Measurements from ENCODE around the gene AEN. TPM values are rescaled to one million over a fixed set of nuclear protein-coding genes. Genes with fewer than 3 reads are reported as not detected.
A peak's percentile ranks its signal among the peaks of the same experiment; 100 is the strongest.

AEN gene
- total RNA-seq, 2 experiments from 2014 or later: 40.7 to 43.7 TPM

- peak overlapping the region; percentile 95 for H3K27ac Mint-ChIP-seq
- peak overlapping the region; percentile 19 for H3K4me3 ChIP-seq (ENCODE audit: low read length)
- intact Hi-C loops (cut with DNase I, micrococcal nuclease): loop anchor here in 1 of 2 experiments (1.0 to 2.0 kb wide), 2 partner anchors 15 to 22 kb away; no protein-coding TSS in a partner anchor
- peaks cover 76% of the 10 kb centered on the region for H3K36me3 ChIP-seq (ENCODE audit: insufficient read depth, low read length)
- no peaks in the 10 kb centered on the region for H3K9me3 ChIP-seq (ENCODE audit: control insufficient read depth in 1 of 2, insufficient read depth in 1 of 2, low read length in 2 of 2)
- DNase-seq (peak; percentile 35 to 87 (median 64)), ATAC-seq (ENCODE audit: poor library complexity) (peak; percentile 89)
- peak overlapping the region; percentile 82 for H3K4me3 Mint-ChIP-seq
- H3K27me3 Mint-ChIP-seq: no peaks in the 10 kb centered on the region
- H3K4me1 ChIP-seq (ENCODE audit: insufficient read depth, low read length): peaks cover 97% of the 10 kb centered on the region
- H3K27ac ChIP-seq (ENCODE audit: low read depth in 1 of 2, low read length in 2 of 2): peak overlapping the region; percentile 67 to 70
- peaks cover 84% of the 10 kb centered on the region for H3K4me1 Mint-ChIP-seq (ENCODE audit: low read depth)
- peaks cover 76% of the 10 kb centered on the region for H3K36me3 Mint-ChIP-seq (ENCODE audit: low read depth)
- POLR2A ChIA-PET: interaction anchor here (0.8 to 5.7 kb wide), 8 partner anchors 9 to 255 kb away, joined by 3 to 35 read pairs (median 5); no protein-coding TSS in a partner anchor
- CTCF ChIA-PET: interaction anchor here (1.7 kb wide), 1 partner anchor 25 kb away, joined by 6 read pairs; no protein-coding TSS in a partner anchor
- H3K9me3 Mint-ChIP-seq: no peaks in the 10 kb centered on the region
- no peak for TF ChIP-seq CTCF (IDR thresholded peaks at IDR 0.05)
- H3K27me3 ChIP-seq (ENCODE audit: control insufficient read depth in 1 of 2, insufficient read depth in 2 of 2, low read length in 2 of 2): no peaks in the 10 kb centered on the region
These were observed 28.2 kb downstream of the AEN start for GRCh38 chr15:88649286-88649733.

GRCh38 chr15:88649753-88650551 is 28.8 kb downstream of the AEN start:
- Histone ChIP-seq H3K4me1 (ENCODE audit: insufficient read depth, low read length) (peaks cover 97% of the 10 kb centered on the region), H3K36me3 (ENCODE audit: insufficient read depth, low read length) (peaks cover 79% of the 10 kb centered on the region), H3K27me3 (ENCODE audit: control insufficient read depth in 1 of 2, insufficient read depth in 2 of 2, low read length in 2 of 2) (no peaks in the 10 kb centered on the region), H3K27ac (ENCODE audit: low read depth in 1 of 2, low read length in 2 of 2) (peak overlapping the region; percentile 67 to 70), H3K9me3 (ENCODE audit: control insufficient read depth in 1 of 2, insufficient read depth in 1 of 2, low read length in 2 of 2) (no peaks in the 10 kb centered on the region), H3K4me3 (ENCODE audit: low read length) (no peak overlapping the region)
- ChIA-PET CTCF (interaction anchor here (1.7 kb wide), 1 partner anchor 25 kb away, joined by 6 read pairs; no protein-coding TSS in a partner anchor), POLR2A (interaction anchor here (0.8 to 5.7 kb wide), 7 partner anchors 9 to 255 kb away, joined by 3 to 35 read pairs (median 5); no protein-coding TSS in a partner anchor)
- no peak for TF ChIP-seq CTCF (IDR thresholded peaks at IDR 0.05)
- Mint-ChIP-seq H3K27ac (peak overlapping the region; percentile 95), H3K9me3 (no peaks in the 10 kb centered on the region), H3K4me3 (peak overlapping the region; percentile 82), H3K36me3 (ENCODE audit: low read depth) (peaks cover 76% of the 10 kb centered on the region), H3K27me3 (no peaks in the 10 kb centered on the region), H3K4me1 (ENCODE audit: low read depth) (peaks cover 84% of the 10 kb centered on the region)
- intact Hi-C loops (cut with DNase I, micrococcal nuclease): loop anchor here in 1 of 2 experiments (1.0 to 2.0 kb wide), 2 partner anchors 15 to 23 kb away; no protein-coding TSS in a partner anchor
- peak in 2 of 14 experiments; percentile 3 to 32 for DNase-seq
- ATAC-seq (ENCODE audit: poor library complexity): no peak

- Histone ChIP-seq H3K36me3 (ENCODE audit: insufficient read depth, low read length) (peaks cover 73% of the 10 kb centered on the region), H3K27ac (ENCODE audit: low read depth in 1 of 2, low read length in 2 of 2) (peak overlapping the region; percentile 67 to 70), H3K4me1 (ENCODE audit: insufficient read depth, low read length) (peaks cover 97% of the 10 kb centered on the region), H3K9me3 (ENCODE audit: control insufficient read depth in 1 of 2, insufficient read depth in 1 of 2, low read length in 2 of 2) (no peaks in the 10 kb centered on the region), H3K27me3 (ENCODE audit: control insufficient read depth in 1 of 2, insufficient read depth in 2 of 2, low read length in 2 of 2) (no peaks in the 10 kb centered on the region), H3K4me3 (ENCODE audit: low read length) (no peak overlapping the region)
- TF ChIP-seq CTCF (IDR thresholded peaks at IDR 0.05): no peak
- Mint-ChIP-seq H3K27ac (peak overlapping the region; percentile 95), H3K27me3 (no peaks in the 10 kb centered on the region), H3K9me3 (no peaks in the 10 kb centered on the region), H3K36me3 (ENCODE audit: low read depth) (peaks cover 74% of the 10 kb centered on the region), H3K4me3 (peak overlapping the region; percentile 40), H3K4me1 (ENCODE audit: low read depth) (peaks cover 84% of the 10 kb centered on the region)
- DNase-seq: peak in 1 of 14 experiments; percentile 11
- CTCF ChIA-PET: no interaction called here
- POLR2A ChIA-PET: interaction anchor here (0.5 to 5.7 kb wide), 4 partner anchors 15 to 254 kb away, joined by 3 to 35 read pairs (median 4); no protein-coding TSS in a partner anchor
- ATAC-seq (ENCODE audit: poor library complexity): no peak
- intact Hi-C loops (cut with DNase I, micrococcal nuclease): no loop called here
These were observed 29.4 kb downstream of the AEN start for GRCh38 chr15:88650556-88650955.
